Uterus (tissue), 2 donors: ENCODE measurements around the gene RELL1.

Experiments
- POLR2A ChIP-seq, 2 donors: fragments of 450-650 bp; IDR thresholded peaks; one replicate each; pipeline ENCODE4 v1.6.1; 2016; ENCODE audit warnings: antibody characterized with exemption in 2 of 2, mild to moderate bottlenecking in 1 of 2, moderate library complexity in 1 of 2
- TF ChIP-seq, protein P1 (sequence below), 4 experiments: fragments of 200-600 bp in 2 of 4; fragments of 450-650 bp in 2 of 4; sonication (generic) in 2 of 4; IDR thresholded peaks; one replicate each; pipeline ENCODE4 v1.5.1; 2016 to 2019; ENCODE audit warnings: antibody characterized with exemption in 4 of 4, mild to moderate bottlenecking in 2 of 4, moderate library complexity in 1 of 4

- TF ChIP-seq, protein P1, sequence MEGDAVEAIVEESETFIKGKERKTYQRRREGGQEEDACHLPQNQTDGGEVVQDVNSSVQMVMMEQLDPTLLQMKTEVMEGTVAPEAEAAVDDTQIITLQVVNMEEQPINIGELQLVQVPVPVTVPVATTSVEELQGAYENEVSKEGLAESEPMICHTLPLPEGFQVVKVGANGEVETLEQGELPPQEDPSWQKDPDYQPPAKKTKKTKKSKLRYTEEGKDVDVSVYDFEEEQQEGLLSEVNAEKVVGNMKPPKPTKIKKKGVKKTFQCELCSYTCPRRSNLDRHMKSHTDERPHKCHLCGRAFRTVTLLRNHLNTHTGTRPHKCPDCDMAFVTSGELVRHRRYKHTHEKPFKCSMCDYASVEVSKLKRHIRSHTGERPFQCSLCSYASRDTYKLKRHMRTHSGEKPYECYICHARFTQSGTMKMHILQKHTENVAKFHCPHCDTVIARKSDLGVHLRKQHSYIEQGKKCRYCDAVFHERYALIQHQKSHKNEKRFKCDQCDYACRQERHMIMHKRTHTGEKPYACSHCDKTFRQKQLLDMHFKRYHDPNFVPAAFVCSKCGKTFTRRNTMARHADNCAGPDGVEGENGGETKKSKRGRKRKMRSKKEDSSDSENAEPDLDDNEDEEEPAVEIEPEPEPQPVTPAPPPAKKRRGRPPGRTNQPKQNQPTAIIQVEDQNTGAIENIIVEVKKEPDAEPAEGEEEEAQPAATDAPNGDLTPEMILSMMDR (IDR thresholded peaks at IDR 0.05): no peak
- TF ChIP-seq POLR2A (IDR thresholded peaks at IDR 0.05): no peak
Measured at GRCh38 chr4:37588150-37588549, 98.0 kb downstream of the RELL1 start.
